HG02884 (cell line): ENCODE measurements around the gene KIAA0930.
"Not testable (repeated sequence)": the region's sequence is repeated elsewhere in the genome, so short reads cannot be mapped to it uniquely, and the experiment has no call there.

Experiments
- ATAC-seq: cut with Tn5 transposase; IDR thresholded peaks from one replicate; pipeline ENCODE4 v1.9.1; 2021; ENCODE audit warnings: mild to moderate bottlenecking, moderate library complexity; ENCODE audit not compliant: unreplicated experiment

KIAA0930 gene

DNA sequence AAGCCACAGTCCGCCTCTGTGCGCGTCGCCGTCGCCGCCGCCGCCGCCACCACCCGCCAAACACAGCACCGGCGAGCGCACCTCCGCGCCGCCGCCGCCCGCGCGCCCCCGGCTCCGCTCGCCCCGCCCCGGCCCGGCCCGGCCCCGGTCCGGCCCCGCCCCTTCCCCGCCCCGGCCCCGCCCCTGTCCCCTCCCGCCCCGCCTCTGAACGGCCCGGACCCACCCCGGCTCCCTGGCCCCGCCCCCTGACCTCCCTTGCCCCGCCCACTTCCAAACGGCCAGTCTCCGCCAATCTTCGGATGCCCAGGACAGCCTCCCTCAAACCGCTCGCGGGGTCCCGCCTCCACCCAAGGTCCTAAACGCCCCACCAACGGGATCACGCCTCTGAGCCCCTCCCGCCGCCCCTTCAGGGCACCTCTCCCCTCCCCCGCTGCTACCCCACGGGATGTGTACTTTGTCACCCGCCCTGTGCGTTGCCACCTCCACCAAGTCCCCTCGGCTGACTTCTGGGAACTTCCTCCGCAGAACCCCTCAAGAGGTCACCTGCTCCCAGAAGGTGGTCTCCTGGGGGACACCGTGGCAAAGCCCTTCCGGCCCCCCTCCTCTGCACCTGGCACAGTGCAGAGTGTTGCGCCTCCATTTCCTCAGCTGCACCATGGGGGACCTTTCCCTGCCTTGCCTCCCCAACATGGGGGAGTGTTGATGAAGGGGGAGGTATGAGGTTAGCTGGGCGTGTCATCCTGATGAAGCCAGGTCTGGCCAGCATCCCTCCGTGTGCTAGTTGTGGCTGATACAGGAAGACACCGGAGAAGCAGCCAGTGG lies at the start of gene KIAA0930:
Gene KIAA0930 (minus strand): TSS at position 85 of the 822 bp plus-strand sequence. CDS start 191 bp downstream, outside the sequence.
- no peak for ATAC-seq

- no peak for ATAC-seq
Observed at GRCh38 chr22:45286854-45287551, 46.3 kb upstream of the KIAA0930 start.

DNA sequence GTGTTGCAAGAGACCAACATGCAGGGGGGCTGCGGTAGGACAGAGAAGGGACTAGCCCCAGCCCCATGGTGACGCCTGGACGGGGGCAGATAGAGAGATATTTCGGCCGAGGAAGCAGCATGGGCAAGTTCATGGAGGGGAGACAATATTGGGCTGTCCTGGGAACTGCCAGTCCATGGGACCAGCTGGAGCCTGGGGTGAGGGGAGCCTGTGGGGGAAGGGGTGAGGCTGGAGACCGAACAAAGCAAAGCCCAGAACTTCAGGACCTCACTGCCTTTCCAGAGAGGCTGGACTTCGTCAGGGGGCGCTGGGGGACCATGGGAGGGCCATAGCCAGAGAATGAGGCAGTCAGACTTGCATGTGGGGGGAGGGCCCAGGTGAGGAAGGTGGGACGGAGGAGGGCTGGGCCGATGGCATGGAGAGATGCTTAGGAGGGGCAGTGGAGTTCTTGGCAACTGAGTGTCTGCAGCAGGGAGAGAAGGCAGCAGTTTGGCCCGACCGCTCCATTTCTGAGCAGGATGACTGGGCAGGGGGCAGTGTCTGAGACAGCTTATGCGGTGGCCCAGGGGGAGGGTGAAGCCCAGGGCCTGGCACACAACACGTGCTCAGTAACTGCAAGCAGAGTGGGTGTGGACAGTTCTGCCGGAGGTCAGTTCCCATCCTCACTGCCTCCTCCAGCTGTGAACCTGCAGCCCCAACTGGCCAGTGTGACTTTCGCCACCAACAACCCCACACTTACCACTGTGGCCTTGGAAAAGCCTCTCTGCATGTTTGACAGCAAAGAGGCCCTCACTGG lies 44.8 kb upstream of the KIAA0930 start:
- ATAC-seq = no peak

GRCh38 chr22:45284705-45285262 lies 44.1 kb upstream of the KIAA0930 start, which contains the start of gene UPK3A:
UPK3A (plus strand) TSS chr22:45284949; CDS start chr22:45285014, 65 bp downstream.
- ATAC-seq = no peak

GRCh38 chr22:45281010-45281409 lies 40.3 kb upstream of the KIAA0930 start:
- ATAC-seq = no peak

- no peak for ATAC-seq
Observed at GRCh38 chr22:45280587-45280980, 39.9 kb upstream of the KIAA0930 start.

- ATAC-seq = no peak
Observed at GRCh38 chr22:45278125-45278524, 37.4 kb upstream of the KIAA0930 start.

- not testable (repeated sequence) for ATAC-seq
Observed at GRCh38 chr22:45277720-45278119, 37.0 kb upstream of the KIAA0930 start.

DNA sequence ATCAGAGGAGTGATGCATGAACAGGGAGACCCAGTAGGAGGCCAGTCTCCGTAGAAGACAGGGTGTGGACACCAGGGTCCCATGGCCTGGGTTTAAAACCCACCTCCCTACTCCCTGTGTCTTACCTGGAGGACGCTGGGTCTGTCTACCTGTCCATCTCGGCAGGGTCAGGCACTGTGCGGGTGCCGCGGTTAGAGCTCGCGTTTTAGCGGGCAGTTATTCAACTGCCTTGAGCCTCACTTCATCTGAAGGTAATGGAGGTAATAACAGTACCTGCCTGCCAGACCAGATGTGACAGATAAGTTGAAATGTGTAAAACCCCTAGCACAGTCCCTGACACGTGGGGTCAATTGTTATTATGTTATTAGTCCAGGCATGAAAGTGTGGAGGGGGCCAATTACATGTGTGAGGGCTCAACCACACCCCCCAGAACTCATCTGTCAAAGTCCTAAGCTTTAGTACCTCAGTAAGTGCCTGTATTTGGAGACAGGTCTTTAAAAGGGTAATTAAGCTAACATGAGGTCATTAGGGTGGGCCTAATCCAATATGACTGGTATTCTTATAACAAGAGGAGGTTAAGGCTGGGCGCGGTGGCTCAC lies 35.9 kb upstream of the KIAA0930 start:
- no peak for ATAC-seq

GRCh38 chr22:45273452-45274075 lies 32.9 kb upstream of the KIAA0930 start:
- ATAC-seq = no peak

- ATAC-seq = no peak
Observed at GRCh38 chr22:45272498-45272897, 31.8 kb upstream of the KIAA0930 start.

DNA sequence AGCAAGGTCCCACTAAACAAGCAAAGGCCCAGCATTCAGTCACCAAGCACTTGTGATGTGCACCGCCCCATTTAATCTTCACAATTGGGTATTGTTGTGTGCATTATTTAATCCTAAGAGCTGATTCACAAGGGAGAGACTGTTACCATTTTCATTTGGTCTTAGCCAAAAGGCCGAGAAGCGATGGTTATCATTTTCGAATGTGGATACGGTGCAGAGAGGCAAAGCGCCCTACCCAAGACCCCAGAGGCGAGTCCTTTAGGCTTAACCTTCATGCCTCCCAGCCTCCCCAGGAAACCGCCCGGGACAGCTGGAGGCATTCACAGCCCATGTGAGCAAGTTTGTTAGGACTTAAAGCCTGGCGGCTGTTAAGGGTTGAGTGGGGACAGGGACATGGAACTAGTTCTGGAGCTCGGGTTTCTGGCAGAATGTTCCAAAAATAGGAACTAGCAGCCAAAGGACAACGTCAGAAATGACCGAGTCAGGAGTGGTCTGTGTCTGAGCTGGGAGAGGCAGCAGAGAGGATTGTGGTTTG lies 31.0 kb upstream of the KIAA0930 start:
- no peak for ATAC-seq

DNA sequence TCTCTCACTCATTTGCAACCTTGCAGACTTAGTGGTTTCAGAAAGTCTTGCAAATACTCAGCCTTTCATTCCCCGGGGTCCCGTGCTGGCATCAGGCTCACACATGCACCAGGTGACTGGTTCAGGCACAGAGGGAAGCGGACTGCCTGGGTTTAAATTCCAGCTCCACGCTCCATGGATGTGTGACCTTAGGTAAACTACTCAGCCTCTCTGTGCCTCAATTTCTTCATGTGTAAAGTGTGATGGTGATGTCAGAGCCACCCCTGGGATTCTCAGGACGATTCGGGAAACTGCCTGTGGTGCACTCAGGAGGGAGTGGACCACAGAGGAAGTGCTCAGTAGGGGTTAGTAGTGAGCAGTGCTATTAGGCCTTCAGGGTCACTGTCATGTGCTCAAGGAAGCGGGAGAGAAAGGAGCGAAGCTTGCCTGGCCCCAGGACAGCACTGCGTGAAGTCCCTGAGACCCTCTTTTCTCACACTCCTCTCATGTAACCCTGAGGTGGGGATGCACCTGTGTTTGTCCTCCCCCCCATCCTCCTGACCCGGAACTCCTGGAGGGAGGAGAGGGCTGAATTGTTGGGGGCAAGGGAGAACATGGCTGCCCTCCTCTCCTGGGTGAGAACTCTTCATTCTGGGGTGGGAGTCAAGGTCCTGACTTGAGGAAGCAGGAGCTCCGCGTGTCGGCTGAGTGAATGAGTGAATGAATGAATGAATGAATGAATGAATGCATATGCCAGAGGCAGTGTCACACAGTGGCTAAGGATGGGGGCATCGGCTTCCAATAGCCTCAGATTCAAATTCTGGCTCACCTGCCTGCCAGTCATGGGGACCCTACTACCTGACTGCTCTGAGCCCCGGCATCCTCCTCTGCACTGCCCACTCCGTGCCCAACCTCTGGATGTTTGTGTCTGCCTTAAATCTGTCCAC lies 29.7 kb upstream of the KIAA0930 start:
- no peak for ATAC-seq

DNA sequence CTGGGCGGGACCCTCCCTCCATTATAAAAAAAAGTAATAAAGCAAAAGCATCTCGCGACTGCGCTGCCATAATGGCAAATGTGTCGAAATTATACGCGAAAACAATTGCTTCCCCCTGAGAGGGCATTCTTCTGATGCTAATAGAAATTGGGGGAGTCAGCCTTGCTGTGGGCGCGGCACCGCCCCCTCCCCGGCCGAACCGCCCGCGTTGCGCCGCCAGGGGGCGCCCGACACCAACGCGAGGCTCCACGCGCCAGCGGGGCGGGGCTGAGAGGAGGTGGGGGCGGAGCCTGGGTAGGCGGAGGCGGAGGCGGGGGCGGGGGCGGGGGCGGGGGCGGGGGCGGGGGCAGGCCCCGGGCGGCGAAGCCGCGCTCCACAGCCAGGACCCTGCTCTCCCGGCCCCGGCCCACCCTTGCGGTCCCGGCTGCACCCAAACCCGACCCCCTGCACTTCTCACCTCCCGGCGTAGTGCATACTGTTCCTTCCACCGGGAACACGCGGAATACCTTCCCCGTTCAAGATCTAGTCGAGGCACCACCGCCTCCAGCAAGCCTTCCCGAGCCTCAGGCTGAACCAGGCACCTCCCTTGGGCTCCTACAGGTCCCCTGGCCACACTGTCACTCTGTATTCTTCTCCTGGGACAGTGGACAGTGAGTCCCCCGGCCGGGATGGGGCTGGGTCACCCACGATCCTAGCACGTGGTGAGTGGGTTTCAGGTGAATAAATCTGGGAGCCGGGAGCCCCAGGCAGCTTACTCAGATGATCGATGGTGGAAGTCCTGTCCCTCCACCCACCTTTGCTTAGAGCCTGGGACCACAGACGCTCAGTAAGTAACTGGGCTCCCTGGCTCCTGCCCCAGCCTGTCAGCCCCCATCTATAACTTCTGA lies 28.5 kb upstream of the KIAA0930 start:
- no peak for ATAC-seq

- no peak for ATAC-seq
Observed at GRCh38 chr22:45268167-45268957, 27.7 kb upstream of the KIAA0930 start.

DNA sequence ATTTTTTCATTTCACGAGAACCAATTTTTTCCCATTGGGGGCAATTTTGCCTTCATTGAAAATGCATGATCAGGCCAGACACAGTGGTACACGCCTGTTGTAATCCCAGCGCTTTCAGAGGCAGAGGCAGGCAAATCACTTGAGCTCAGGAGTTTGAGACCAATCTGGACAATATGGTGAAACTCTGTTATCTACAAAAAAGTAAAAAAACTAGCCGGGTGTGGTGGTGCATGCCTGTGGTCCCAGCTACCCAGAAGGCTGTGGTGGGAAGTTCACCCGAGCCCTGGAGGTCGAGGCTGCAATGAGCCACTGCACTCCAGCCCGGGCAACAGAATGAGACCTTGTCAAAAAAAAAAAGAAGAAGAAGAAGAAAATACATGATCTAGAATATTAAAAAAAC lies 24.8 kb upstream of the KIAA0930 start:
- no peak for ATAC-seq
